HCT116 (cell line): ENCODE data around the gene SNCAIP. TPM values are rescaled to one million over a fixed set of nuclear protein-coding genes. Genes with fewer than 3 reads are reported as not detected.

Source experiments
- ATAC-seq: fragments of 200-7000 bp; cut with Tn5 transposase; 2 replicates; pipeline ENCODE4 v1.9.1; 2020; ENCODE audit warnings: mild to moderate bottlenecking, moderate library complexity
- BruUV-seq: library from RNA; stranded (reverse); fragments of 400-500 nt; replicated peaks from 2 replicates; lab custom pipeline; 2021; lab: Mats Ljungman, UMichigan
- CTCF ChIA-PET: fragments of 300-600 bp; sonication (Branson Sonifier 250); formaldehyde crosslinking; loops from one replicate; lab custom pipeline; 2021; ENCODE audit warnings: antibody characterized with exemption; lab: Charles Lee
- POLR2A ChIA-PET: fragments of 300-600, 350-600 bp; sonication (Branson Sonifier 250); formaldehyde crosslinking; loops from one replicate; lab custom pipeline; 2021; ENCODE audit warnings: antibody characterized with exemption; lab: Charles Lee
- RAD21 ChIA-PET, 2 experiments: fragments of 300-600 bp; sonication (Branson Sonifier 250); formaldehyde crosslinking; loops; one replicate each; lab custom pipeline; 2023; ENCODE audit warnings: low total read pairs in 2 of 2; ENCODE audit not compliant: uncharacterized antibody in 2 of 2, unreplicated experiment in 2 of 2, low non-redundant PET in 1 of 2; lab: Charles Lee
- DNase-seq: peaks from one replicate; pipeline ENCODE4 v3.0.0-alpha.2; 2010; ENCODE audit warnings: low read depth, low spot score
- H2AFZ ChIP-seq: fragments of 200-600 bp; shearing (Covaris generic), sonication (generic); 2 replicates; pipeline ENCODE4 v1.6.1; 2017; ENCODE audit warnings: low read depth, mixed run types, mixed read lengths, antibody characterized with exemption, low read length; ENCODE audit not compliant: poor library complexity, severe bottlenecking
- H3K27ac ChIP-seq: 2 replicates; pipeline ENCODE4 v1.5.1; 2012; ENCODE audit warnings: low read depth, low read length
- H3K27me3 ChIP-seq: fragments of 200-600 bp; sonication (generic); 2 replicates; pipeline ENCODE4 v1.6.1; 2016; ENCODE audit warnings: mixed run types, low read length, mixed read lengths; ENCODE audit not compliant: insufficient read depth
- H3K36me3 ChIP-seq, 2 experiments: fragments of 200-500 bp in 1 of 2; fragments of 200-600 bp in 1 of 2; sonication (Bioruptor generic) in 1 of 2; sonication (generic) in 1 of 2; 2 replicates each; pipeline versions ENCODE4 v1.5.1 to v1.6.1; 2014 to 2016; ENCODE audit warnings: low read length in 2 of 2, inconsistent platforms in 1 of 2, mixed read lengths in 1 of 2, mixed run types in 1 of 2; ENCODE audit not compliant: insufficient read depth in 2 of 2, control insufficient read depth in 1 of 2
- H3K4me1 ChIP-seq, 2 experiments: fragments of 200-600 bp in 1 of 2; sonication (generic) in 1 of 2; 2 replicates each; pipeline versions ENCODE4 v1.5.1 to v1.6.1; 2012 to 2017; ENCODE audit warnings: low read length in 2 of 2, inconsistent platforms in 1 of 2, mild to moderate bottlenecking in 1 of 2, mixed read lengths in 1 of 2, mixed run types in 1 of 2, moderate library complexity in 1 of 2; ENCODE audit not compliant: insufficient read depth in 2 of 2, control insufficient read depth in 1 of 2
- H3K4me2 ChIP-seq: fragments of 200-600 bp; sonication (generic); 2 replicates; pipeline ENCODE4 v1.6.1; 2017; ENCODE audit warnings: mixed run types, low read length, mixed read lengths
- H3K4me3 ChIP-seq, 2 experiments: fragments of 200-600 bp in 1 of 2; sonication (generic) in 1 of 2; replicated peaks in 1 of 2; 2 replicates each; pipeline ENCODE4 v1.5.1; 2011 to 2016; ENCODE audit warnings: low read length in 2 of 2, control low read depth in 1 of 2, low read depth in 1 of 2, mild to moderate bottlenecking in 1 of 2, mixed read lengths in 1 of 2, mixed run types in 1 of 2
- H3K79me2 ChIP-seq: fragments of 200-600 bp; sonication (generic); 2 replicates; pipeline ENCODE4 v1.6.1; 2017; ENCODE audit warnings: mild to moderate bottlenecking, mixed run types, low read length, moderate library complexity, mixed read lengths; ENCODE audit not compliant: insufficient read depth
- H3K9ac ChIP-seq: fragments of 200-600 bp; sonication (generic); 2 replicates; pipeline ENCODE4 v1.6.1; 2016; ENCODE audit warnings: low read length, mixed read lengths
- H3K9me2 ChIP-seq: fragments of 200-600 bp; sonication (generic), shearing (Covaris generic); 2 replicates; pipeline ENCODE4 v1.6.1; 2017; ENCODE audit warnings: mixed run types, mild to moderate bottlenecking, moderate library complexity; ENCODE audit not compliant: insufficient read depth
- H3K9me3 ChIP-seq, 2 experiments: fragments of 200-500 bp in 1 of 2; fragments of 200-600 bp in 1 of 2; sonication (Bioruptor generic) in 1 of 2; sonication (generic) in 1 of 2; 2 replicates each; pipeline ENCODE4 v1.6.1; 2014 to 2017; ENCODE audit warnings: low read length in 2 of 2, mixed read lengths in 2 of 2, inconsistent platforms in 1 of 2, low read depth in 1 of 2, mild to moderate bottlenecking in 1 of 2, mixed run types in 1 of 2, moderate library complexity in 1 of 2; ENCODE audit not compliant: control insufficient read depth in 1 of 2, insufficient read depth in 1 of 2
- H4K20me1 ChIP-seq: fragments of 200-600 bp; sonication (generic), shearing (Covaris generic); 2 replicates; pipeline ENCODE4 v1.6.1; 2017; ENCODE audit warnings: mixed run types, mild to moderate bottlenecking, moderate library complexity; ENCODE audit not compliant: insufficient read depth
- CBX3 ChIP-seq: IDR thresholded peaks from 2 replicates; pipeline ENCODE4 v1.6.1; 2012; ENCODE audit warnings: low read depth
- CEBPB ChIP-seq: IDR thresholded peaks from 2 replicates; pipeline ENCODE4 v1.6.1; 2012; ENCODE audit warnings: low read depth
- CTCF ChIP-seq, 3 experiments: fragments of 200-600 bp in 1 of 3; sonication (generic) in 1 of 3; IDR thresholded peaks in 2 of 3; conservative IDR thresholded peaks in 1 of 3; 2 replicates each; pipeline ENCODE4 v1.5.1; 2012 to 2017; ENCODE audit warnings: low read depth in 2 of 3, low read length in 2 of 3, antibody characterized with exemption in 1 of 3, borderline replicate concordance in 1 of 3, control low read depth in 1 of 3, mild to moderate bottlenecking in 1 of 3, mixed read lengths in 1 of 3, mixed run types in 1 of 3, moderate library complexity in 1 of 3; ENCODE audit not compliant: insufficient read depth in 1 of 3
- MAX ChIP-seq: IDR thresholded peaks from 2 replicates; pipeline ENCODE4 v1.6.1; 2012
- SIN3A ChIP-seq: IDR thresholded peaks from 2 replicates; pipeline ENCODE4 v1.6.1; 2012; ENCODE audit warnings: low read depth
- SRF ChIP-seq: IDR thresholded peaks from 2 replicates; pipeline ENCODE4 v1.6.1; 2012; ENCODE audit warnings: low read depth
- YY1 ChIP-seq: IDR thresholded peaks from 2 replicates; pipeline ENCODE4 v1.6.1; 2011; ENCODE audit warnings: low read length, low read depth, moderate library complexity, mild to moderate bottlenecking; ENCODE audit not compliant: insufficient replicate concordance; ENCODE audit errors: extremely low read depth
- ZBTB33 ChIP-seq: IDR thresholded peaks from 2 replicates; pipeline ENCODE4 v1.6.1; 2011; ENCODE audit warnings: mild to moderate bottlenecking, low read length, moderate library complexity; ENCODE audit not compliant: insufficient replicate concordance; ENCODE audit errors: extremely low read depth
- ZFX ChIP-seq: fragments of 450-650 bp; IDR thresholded peaks from 2 replicates; pipeline ENCODE4 v1.6.1; 2017
- intact Hi-C: fragments of 100-400 bp; cut with micrococcal nuclease; formaldehyde crosslinking; loops from 2 replicates; pipeline ENCODE4 v1.10.0; 2022
- total RNA-seq: library from RNA; stranded (reverse); gene quantifications from one replicate; pipeline ENCODE4 v1.2.1, GENCODE V29; 2021; ENCODE audit not compliant: unreplicated experiment

The SNCAIP gene
- total RNA-seq, 1 experiment from 2014 or later: not detected

- CTCF ChIA-PET: no interaction called here
- Histone ChIP-seq H3K4me1 (no peaks in the 10 kb centered on the region), H3K9ac (no peak overlapping the region), H3K36me3 (no peaks in the 10 kb centered on the region), H3K27me3 (no peaks in the 10 kb centered on the region), H3K4me2 (no peak overlapping the region), H3K27ac (no peak overlapping the region), H3K79me2 (no peaks in the 10 kb centered on the region), H4K20me1 (no peaks in the 10 kb centered on the region), H3K9me2 (no peaks in the 10 kb centered on the region), H2AFZ (no peak overlapping the region), H3K4me3 (no peak overlapping the region), H3K9me3 (no peaks in the 10 kb centered on the region)
- intact Hi-C loops: no loop called here
- ATAC-seq: no peak
- RAD21 ChIA-PET: no interaction called here
- POLR2A ChIA-PET: no interaction called here
- no TSS peak for BruUV-seq
- DNase-seq: no peak
- TF ChIP-seq MAX (no peak), CEBPB (no peak), ZFX (no peak), SRF (no peak)
Measured at GRCh38 chr5:122470365-122470764, 158.3 kb downstream of the SNCAIP start.

GRCh38 chr5:122471031-122471751 is 159.2 kb downstream of the SNCAIP start:
- no peak overlapping the region for H3K4me2 ChIP-seq
- intact Hi-C loops: no loop called here
- no peaks in the 10 kb centered on the region for H4K20me1 ChIP-seq
- H3K9me3 ChIP-seq: no peaks in the 10 kb centered on the region
- H3K4me3 ChIP-seq: no peak overlapping the region
- ChIA-PET RAD21 (no interaction called here), CTCF (no interaction called here)
- no peaks in the 10 kb centered on the region for H3K9me2 ChIP-seq
- no peaks in the 10 kb centered on the region for H3K79me2 ChIP-seq
- no peak overlapping the region for H3K9ac ChIP-seq
- no peak overlapping the region for H2AFZ ChIP-seq
- no peak for DNase-seq
- H3K27ac ChIP-seq: no peak overlapping the region
- ATAC-seq: no peak
- no peaks in the 10 kb centered on the region for H3K36me3 ChIP-seq
- TF ChIP-seq ZFX (no peak), ZBTB33 (no peak), SIN3A (no peak), CBX3 (no peak), CTCF (IDR thresholded peaks at IDR 0.05 in 2 of 3, conservative IDR thresholded peaks at IDR 0.05 in 1 of 3; ENCODE audit: borderline replicate concordance in 1 of 3, insufficient read depth in 1 of 3, low read depth in 2 of 3, low read length in 2 of 3) (no peak), YY1 (no peak)
- TF ChIP-seq, all 23 proteins: peak for 0
- POLR2A ChIA-PET: no interaction called here
- H3K27me3 ChIP-seq: no peaks in the 10 kb centered on the region
- H3K4me1 ChIP-seq: no peaks in the 10 kb centered on the region
- no TSS peak for BruUV-seq
